Measurements from ENCODE around the gene PHF3.
A peak's percentile ranks its signal among the peaks of the same experiment; 100 is the strongest.
"Not testable (repeated sequence)": the region's sequence is repeated elsewhere in the genome, so short reads cannot be mapped to it uniquely, and the experiment has no call there.

PHF3 gene

DNA sequence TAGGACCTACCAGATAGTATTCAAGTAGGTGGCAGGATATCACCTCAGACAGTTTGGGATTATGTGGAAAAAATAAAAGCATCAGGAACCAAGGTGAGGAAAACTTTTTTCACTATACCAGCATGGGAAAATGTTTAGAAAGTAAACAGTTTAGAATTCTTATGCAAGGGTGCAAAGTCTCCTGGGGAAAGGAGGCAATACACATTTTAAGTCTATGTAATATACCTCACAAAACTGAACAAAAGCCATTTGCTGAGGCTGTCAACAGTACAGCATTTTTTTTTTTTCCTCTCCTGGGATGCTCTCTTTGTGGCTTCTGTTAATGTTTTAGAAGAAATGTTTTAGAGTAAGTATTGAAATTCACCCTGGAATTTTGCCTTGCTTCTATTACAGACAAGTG lies 73.5 kb downstream of the PHF3 start:
- DNase-seq = no peak

DNA sequence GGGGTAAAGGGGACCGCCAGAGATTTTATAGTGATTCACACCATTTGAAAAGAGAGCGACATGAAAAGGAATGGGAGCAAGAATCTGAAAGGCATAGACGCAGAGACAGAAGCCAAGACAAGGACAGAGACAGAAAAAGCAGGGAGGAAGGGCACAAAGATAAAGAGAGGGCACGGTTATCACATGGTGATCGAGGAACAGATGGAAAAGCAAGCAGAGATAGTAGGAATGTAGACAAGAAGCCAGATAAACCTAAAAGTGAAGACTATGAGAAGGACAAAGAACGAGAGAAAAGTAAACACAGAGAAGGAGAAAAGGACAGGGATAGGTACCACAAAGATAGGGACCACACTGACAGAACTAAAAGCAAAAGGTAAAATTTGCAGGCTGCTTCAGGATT lies 77.7 kb downstream of the PHF3 start:
- DNase-seq = no peak

DNA sequence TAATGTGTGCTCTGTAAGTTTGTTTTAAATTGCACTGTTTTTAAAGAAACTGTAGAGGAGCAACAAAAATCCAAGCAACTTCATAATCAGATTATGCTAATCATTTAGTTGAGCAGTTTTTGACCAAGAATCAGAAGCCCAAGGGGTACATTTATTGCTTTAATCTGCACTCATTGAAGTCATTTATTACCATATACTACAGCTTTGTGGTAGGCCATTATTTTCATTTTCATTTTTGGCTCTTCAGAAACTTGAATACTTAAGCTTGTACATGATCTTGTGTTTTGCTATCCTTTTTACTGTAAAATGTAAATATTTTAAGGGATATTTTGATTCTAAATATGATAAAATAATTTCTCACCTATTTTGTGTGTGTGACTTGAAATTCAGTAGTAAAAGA lies 78.5 kb downstream of the PHF3 start:
- no peak for DNase-seq

DNA sequence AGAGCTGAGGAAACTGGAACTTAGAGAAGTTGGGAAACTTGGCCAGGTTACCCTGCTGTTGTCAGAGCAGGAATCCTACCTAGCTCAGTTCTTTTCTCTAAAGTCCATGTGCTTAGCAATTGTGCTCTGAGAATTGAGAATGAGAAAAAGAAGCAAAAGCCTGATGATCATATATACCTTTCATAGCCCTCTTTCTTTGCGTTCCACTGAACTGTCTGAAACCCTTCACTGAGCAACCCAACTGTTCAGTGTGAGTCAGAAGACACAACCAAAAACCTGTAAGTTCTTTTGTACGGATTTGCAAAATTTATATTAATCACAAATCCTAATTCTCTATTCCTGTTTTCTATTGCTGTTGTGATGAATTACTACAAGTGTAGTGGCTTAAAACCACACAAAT lies 80.6 kb downstream of the PHF3 start:
- DNase-seq = no peak

DNA sequence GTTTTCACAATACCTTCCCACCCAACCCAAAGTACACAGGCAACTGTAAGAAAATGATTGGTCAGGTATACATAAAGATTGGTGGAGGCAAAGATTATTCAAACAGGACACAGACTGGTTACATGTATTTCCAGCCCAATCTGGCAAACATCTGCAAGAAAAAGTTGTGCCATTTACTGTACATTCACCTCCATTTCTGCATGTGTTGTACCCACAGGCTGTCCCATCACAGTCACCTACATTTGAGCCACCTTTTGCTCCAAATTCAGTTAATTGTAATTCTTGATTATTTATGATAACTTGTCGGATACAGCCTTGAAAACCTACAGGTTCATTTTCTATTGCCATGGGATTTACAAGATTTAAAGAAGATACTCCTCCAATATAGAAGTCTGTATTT lies 85.6 kb downstream of the PHF3 start:
- DNase-seq = no peak

DNA sequence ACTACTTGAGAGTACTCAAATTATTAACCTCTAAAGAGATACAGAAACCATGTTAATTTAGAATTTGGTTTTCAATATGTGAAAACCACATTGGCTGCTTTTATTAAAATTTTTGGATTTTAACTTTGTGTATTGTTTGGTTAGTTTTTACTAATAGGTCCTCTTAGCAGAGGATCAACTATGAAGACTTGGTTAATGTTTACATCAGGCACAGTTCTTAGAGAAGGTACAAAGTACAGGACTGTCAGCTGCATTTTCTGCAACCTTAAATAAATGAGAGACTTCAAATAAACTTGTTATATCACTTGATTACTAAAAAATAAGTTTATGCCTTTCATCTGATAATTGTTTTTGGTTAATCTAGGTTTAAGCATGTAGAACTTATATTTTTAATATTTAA lies 89.1 kb downstream of the PHF3 start:
- DNase-seq = no peak

DNA sequence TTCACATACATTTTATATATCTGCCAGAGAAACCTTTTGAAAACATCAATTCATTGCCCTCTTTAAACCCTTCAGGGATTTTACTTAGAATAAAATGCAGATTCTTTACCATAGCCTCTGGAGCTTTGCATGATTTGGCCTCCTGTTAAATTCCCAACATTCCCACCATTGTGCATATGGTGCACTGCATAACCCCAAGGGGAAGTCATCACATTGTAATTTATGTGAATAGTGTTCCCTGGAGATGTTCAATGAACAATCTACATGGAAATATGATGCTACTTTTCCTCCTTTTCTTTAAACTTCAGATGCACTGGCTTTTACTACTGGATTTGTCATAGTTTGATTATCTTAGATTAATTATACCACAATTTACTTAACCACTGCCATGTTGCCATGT lies 94.7 kb downstream of the PHF3 start:
- no peak for DNase-seq

DNA sequence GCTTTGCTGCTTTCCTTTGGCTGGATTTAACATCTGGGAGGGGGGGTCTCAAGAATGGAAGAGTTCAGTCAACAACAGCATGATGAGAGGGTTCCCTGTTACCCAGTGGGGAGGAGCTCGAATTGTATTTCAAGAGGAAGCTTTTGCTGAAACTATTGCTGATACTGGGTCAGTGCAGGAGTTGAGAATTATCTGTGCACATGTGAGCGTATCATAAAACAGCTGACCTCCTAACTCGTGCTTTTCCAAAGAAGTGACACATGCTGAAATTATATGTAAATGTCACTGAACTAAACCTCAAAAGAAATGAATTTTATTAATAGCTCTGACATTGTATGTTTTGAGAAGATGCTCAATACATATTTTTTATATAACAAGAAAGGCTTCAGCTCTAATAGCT lies 96.3 kb downstream of the PHF3 start:
- DNase-seq = no peak

DNA sequence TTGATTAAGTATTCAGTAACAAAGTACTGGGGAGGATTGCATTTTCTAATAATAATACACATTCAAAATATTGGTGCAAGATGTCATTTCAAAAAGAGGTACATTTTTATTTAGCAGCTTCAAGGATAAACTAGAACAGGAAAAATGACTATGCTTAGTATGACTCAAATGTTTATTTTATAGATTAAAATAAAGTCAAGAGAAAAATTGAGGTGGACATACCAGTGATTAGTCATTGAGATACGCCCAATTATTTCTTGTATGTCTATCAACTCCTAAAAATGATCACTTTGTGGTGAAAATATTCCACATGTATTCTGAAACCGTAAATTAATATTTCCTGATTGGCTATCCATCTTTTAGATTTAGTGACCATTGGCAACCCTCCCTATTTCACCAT lies 96.7 kb downstream of the PHF3 start:
- DNase-seq = no peak

DNA sequence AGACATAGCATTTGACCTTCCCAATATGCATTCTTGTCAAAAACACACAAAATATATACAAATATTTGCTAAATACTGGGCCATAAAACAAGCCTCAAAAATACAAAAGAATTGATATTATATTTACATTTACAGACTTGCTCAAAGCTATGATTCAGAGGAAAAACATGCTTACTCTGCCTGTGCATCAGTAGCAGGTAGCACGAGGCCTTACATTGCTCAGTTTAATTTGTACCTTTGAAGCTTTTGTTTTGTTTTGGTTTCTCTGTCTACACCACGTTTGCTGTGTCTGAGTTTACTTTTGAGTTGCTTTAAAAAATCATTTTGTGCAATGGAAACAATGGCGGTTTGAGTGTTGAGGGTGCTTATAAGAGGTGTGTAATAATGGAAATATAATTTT lies 99.3 kb downstream of the PHF3 start:
- DNase-seq = no peak

DNA sequence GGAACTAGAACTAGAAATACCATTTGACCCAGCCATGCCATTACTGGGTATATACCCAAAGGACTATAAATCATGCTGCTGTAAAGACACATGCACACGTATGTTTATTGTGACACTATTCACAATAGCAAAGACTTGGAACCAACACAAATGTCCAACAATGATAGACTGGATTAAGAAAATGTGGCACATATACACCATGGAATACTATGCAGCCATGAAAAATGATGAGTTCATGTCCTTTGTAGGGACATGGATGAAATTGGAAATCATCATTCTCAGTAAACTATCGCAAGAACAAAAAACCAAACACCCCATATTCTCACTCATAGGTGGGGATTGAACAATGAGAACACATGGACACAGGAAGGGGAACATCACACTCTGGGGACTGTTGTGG lies 102.6 kb downstream of the PHF3 start:
- not testable (repeated sequence) for DNase-seq

DNA sequence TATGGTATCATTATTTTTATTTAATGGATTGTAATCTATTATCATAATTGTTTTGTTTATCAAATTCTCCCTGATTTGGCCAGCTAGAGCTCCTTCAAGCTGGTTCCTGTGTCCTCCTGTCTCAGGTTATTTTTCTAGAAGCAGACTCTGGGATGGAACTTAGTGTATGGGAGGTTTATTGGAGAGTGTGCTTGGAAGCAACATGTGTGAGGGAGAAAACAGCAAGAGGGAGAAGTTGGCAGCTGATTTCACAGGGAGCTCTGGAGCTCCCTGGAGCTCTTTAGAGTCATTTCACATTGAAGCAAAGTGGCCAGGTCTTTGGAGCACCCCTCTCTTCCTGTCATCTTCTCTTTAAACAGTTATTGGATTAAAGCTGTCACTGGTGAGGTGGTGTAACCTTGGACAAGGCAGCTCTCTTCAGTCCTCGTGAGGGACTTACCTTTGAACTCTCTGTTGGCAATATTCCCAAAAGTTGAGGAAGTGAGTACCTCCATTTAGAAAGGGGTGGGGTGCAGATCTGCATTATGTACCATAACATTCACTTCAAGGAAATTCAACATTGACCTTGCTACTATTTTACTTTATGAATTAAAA lies 103.6 kb downstream of the PHF3 start:
- DNase-seq = no peak

DNA sequence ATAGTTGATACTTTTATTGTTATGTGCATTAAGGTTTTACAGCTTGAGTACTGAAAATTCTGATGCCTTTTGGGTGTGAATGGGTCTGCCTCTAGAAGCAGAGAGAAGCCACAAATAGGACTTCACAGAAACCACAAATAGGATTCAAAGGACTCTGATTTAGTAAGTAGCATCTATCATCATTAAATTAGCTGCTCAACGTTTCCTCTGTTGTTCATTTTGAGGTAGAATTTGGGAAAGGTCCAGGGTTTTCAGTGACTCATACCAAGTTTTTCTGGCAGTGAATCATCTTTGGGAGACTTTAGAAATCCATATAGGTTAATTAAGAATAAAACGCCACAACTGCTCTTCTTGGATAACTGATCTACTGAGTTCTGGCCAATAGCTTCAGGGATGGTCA lies 105.1 kb downstream of the PHF3 start:
- DNase-seq = no peak

DNA sequence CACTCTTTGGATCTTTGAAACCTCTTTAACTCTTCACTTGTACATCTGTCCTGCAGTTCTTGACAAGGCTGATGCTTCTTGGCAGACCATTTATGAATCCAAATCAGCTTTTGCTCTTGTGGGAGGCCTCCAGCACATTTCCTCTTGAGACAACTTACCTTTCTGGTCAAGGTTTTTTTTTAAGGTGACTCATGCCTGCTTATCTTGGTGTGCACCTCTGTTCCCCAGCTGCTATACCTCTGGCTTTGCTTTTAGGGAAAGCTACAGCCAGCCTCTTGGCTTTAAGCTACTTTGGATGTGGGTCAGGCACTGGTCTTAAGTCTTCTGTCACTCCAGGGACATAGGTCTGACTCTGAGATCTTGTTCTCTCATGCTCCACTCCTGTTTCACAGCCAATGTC lies 106.5 kb downstream of the PHF3 start:
- DNase-seq = no peak

DNA sequence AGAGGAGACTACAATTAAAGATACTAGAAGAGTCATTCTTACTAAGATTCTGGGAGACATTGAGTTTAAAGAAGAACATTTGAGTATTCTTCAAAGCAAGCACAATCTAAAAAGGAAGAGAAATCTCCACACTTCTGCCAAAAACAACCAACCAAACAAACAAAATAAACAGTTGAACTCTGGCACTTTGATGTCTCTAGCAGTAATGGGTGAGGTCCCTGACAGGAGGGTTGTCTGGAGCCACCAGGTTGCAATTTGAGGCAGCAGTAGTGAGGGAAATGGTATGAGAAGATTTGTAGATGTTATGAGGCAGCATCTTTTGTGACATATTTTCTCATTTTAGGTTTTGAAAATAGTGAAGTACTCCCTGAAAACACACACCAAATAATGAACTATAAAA lies 108.1 kb downstream of the PHF3 start:
- no peak for DNase-seq

DNA sequence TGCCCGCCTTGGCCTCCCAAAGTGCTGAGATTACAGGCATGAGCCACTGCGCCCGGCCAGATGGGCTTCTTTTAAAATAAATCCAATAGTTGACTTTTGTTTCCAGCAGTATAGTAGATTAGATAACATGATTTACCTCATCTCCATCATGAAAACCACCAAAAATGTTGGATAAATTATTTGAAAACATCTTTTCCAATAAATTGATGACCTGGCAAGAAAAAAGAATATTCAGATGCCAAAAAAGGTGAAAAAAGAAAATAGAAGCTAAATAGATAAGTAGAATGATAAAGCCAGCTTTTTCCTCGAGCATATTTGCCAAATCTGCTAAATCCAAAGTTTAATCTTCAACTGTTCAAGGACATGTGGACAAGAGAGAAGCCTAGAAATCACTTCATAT lies 109.2 kb downstream of the PHF3 start:
- no peak for DNase-seq

DNA sequence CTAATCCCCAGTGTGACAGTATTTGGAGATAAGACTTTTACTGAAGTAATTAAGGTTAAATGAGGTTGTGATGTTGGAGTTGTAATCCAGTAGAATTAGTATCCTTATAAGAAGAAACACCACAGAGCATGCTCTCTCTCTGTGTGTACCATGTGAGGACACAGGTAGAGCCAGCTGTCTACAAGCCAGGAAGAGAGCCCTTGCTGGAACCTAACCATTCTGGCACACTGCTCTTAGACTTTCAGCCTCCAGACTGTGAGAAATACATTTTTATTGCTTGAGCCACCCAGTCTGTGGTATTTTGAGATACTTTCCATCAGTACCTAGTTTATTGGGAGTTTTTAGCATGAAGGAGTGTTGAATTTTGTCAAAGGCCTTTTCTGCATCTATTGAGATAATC lies 110.2 kb downstream of the PHF3 start:
- no peak for DNase-seq

DNA sequence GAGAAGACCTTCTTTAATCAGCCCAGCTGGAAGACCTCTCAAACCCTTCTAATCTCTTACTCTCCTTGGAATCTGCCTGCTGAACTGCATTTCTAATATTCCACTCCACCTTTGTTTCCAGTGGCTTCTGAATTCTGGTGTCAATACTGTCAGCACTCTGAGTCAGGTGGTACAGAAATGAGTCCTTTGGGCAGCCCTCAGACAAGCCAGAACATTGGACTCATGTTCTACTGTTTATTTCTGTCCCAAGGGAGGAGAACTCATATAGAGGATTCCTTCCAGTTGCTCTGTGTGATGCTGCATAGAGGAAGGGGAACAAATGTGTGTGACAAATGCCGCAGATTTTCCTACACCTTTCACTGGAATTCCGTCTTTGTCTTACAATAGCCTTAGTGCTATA lies 114.8 kb downstream of the PHF3 start:
- DNase-seq = no peak

DNA sequence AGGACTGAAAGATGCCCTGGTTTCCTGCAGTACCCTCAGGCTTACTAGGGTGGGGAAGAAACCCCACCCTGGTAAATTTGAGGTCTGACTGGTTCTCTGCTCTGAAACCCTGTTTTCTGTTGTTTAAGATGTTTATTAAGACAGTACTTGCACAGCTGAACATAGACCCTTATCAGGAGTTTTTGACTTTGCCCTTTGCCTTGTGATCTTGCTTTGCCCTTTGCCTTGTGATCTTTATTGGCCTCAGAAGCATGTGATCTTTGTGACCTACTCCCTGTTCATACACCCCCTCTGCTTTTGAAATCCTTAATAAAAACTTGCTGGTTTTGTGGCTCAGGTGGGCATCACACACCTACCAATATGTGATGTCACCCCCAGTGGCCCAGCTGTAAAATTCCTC lies 121.7 kb downstream of the PHF3 start:
- DNase-seq = not testable (repeated sequence)

DNA sequence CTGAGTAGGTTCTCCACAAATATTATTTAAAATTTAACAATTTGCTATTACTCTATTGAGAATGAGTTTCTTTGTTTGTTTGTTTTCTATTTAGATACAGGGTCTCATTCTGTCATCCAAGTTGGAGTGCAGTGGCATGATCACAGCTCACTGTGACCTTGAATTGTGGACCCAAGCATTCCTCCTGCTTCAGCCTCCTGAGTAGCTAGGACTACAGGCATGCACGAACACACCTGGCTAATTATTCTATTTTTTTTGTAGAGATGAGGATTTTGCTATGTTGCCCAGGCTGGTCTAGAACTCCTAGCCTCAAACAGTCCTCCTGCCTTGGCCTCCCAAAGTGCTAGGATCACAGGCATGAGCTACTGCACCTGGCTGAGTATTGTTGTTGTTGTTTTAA lies 122.2 kb downstream of the PHF3 start:
- no peak for DNase-seq

DNA sequence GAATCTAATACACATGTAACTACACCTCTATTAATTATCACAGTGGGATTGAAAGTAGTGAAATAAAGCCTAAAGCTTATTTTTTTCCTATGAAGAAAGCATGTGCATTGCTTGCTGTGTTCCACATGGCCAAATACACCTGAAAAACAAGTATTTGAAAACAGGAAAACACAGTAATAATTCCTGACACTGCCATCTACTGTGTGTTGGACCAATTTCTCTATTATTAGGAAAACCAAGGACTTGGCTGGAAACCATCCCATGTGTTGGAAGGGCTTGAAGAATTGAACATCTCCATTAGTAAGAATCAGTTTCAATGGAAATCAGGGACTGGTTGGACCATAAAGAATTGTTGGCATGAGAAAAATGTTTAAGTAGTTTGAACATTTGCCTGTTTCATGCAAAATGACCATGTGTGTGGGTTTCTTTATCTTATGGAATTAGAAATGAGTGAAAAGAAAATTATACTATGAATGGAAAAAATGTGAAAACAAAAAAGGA lies 124.1 kb downstream of the PHF3 start:
- no peak for DNase-seq

DNA sequence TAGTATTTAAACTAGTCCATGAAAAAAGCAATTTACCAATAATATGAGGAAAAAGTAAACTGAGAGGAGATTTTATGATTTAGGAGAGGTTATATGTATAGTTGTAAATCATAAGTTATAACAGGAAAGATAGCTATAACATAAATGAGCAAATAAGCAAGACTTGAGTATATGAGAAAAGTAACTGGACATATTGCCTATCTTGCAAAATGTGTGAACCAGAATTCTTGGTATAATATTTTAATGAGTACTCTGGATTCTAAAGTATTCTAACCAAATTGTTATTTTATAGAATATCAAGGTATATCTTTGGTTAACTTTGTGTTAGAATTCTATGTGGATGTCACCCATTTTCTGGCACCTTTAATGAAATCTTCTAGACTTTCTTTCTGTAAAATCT lies 124.6 kb downstream of the PHF3 start:
- DNase-seq = no peak

DNA sequence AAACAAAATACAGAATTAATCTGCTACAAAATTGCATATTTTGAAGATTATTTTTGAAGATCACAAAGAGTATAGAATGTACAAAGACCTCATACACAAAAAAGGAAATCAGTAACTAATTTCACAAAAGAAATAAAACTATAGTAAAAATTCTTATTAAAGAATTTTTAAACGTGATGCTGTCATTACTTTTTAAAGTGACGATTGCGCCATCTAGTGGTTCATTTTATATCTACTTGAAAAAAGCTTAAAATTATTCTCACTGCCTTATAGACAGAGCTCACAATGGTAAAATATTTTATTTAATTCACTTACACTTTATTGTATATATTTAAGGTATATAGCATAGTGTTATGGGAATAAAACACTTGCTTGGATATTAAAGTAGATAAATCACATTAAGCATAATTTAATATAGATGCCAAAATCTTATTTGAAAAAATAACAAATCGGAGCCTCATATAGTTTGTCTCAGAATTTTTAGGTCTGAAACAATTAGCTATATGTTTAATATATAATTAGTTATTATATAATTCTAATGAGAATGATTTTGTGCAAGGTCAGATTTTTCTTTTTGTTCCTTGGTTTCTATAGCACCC lies 128.8 kb downstream of the PHF3 start:
- peak; percentile 38 for DNase-seq

Measured in activated CD4-positive, alpha-beta T cell treated with anti-CD3 and anti-CD28 coated beads, Interleukin-10, Interleukin-2, amounts not matched to agents 100 ng/mL and 50 ng/mL, durations not matched to agents 16 hours and 8 hours (primary cell).